ENCODE measurements around the gene C1QTNF7.
A peak's percentile ranks its signal among the peaks of the same experiment; 100 is the strongest.

C1QTNF7 gene

GRCh38 chr4:15413010-15413622 is 14.7 kb upstream of the C1QTNF7 start:
- H3K27ac ChIP-seq = no peak overlapping the region

GRCh38 chr4:15413623-15414019 is 14.2 kb upstream of the C1QTNF7 start:
- Histone ChIP-seq H3K4me3 (no peak overlapping the region), H3K27ac (no peak overlapping the region)

More at GRCh38 chr4:15413010-15413622, 14.7 kb upstream of the C1QTNF7 start:
- no peak overlapping the region for H3K4me3 ChIP-seq

GRCh38 chr4:15414551-15415091 is 13.2 kb upstream of the C1QTNF7 start:
- peak overlapping the region in 3 of 21 experiments; percentile 6 to 42 (median 14) for H3K27ac ChIP-seq
- H3K4me3 ChIP-seq = no peak overlapping the region

- H3K4me3 ChIP-seq = no peak overlapping the region
- H3K27ac ChIP-seq = no peak overlapping the region
Measured at GRCh38 chr4:15416357-15417232, 11.2 kb upstream of the C1QTNF7 start.

- Histone ChIP-seq H3K27ac (no peak overlapping the region), H3K4me3 (no peak overlapping the region)
Measured at GRCh38 chr4:15417233-15417660, 10.6 kb upstream of the C1QTNF7 start.

- Histone ChIP-seq H3K4me3 (no peak overlapping the region), H3K27ac (no peak overlapping the region)
Measured at GRCh38 chr4:15418956-15419355, 8.9 kb upstream of the C1QTNF7 start.

DNA sequence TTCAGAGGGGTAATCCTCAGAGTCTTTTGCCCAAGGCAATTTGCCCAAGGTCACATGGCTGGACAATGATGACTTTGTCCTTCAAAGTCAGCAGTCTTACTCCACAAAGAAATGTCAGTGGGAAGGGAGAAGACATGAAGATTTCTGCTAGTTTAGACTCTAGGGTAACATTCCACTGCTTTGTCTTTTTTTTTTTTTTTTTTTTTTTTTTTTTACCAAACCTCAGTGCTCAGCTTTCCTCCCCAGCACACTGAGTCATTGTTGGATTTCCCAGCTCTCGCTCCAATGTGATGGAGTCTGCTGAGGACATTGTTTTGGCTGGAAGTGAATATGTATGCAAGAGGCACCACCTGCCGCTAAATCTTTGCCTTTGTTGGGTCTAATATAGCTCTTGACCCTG is 7.2 kb upstream of the C1QTNF7 start:
- H3K27ac ChIP-seq = peak overlapping the region in 1 of 21 experiments; percentile 36

GRCh38 chr4:15423285-15423711 is 4.5 kb upstream of the C1QTNF7 start:
- Histone ChIP-seq H3K27ac (peak overlapping the region in 3 of 21 experiments; percentile 27 to 57 (median 54)), H3K4me3 (no peak overlapping the region)

More for the DNA sequence above, 7.2 kb upstream of the C1QTNF7 start:
- no peak overlapping the region for H3K4me3 ChIP-seq

DNA sequence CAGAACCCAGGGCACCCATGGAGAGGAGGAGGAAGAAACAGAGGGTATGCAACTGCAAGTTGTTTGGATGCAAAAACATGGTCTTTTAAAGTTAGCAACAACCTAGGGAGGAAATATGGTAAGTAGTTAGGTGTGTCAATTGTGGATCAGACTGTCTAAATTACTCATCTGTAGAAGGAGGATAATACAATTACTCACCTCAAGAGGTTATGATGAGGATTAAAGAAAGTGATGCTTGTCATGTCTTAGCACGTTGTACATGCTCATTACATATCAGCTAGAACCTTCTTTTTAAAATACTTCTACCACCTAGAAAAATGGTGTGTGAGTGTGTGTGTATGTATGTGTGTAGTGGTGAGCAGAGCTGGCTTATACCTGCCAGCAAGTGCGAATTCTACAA is 2.3 kb upstream of the C1QTNF7 start:
- Histone ChIP-seq H3K4me3 (no peak overlapping the region), H3K27ac (peak overlapping the region in 2 of 21 experiments; percentile 26 to 54)

GRCh38 chr4:15427161-15427560 is 672 bp upstream of the C1QTNF7 start:
- H3K4me3 ChIP-seq = no peak overlapping the region
- H3K27ac ChIP-seq = peak overlapping the region in 6 of 21 experiments; percentile 5 to 70 (median 52)

DNA sequence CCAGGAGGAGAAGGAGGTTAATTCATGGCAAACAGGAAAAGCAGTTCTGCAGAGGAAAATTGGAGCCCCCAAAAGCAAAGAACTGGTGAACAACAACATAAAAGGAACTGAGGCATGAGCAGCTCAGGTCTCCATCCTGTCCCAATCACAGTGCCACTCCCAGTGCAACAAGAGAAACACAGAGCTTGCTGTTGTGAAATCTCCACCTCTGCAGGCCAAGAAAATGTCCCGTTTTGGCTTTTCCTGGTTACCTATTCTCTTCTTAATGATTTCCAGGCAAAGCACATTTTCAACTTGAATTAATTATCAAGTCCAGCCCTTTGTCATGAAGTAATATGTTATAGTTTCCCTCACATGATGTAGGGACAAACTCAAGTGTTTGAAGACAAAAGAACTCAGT is 778 bp downstream of the C1QTNF7 start:
- Histone ChIP-seq H3K4me3 (no peak overlapping the region), H3K27ac (peak overlapping the region in 3 of 21 experiments; percentile 14 to 60 (median 44))

GRCh38 chr4:15434091-15434490 is 6.3 kb downstream of the C1QTNF7 start:
- Histone ChIP-seq H3K27ac (no peak overlapping the region), H3K4me3 (no peak overlapping the region)

DNA sequence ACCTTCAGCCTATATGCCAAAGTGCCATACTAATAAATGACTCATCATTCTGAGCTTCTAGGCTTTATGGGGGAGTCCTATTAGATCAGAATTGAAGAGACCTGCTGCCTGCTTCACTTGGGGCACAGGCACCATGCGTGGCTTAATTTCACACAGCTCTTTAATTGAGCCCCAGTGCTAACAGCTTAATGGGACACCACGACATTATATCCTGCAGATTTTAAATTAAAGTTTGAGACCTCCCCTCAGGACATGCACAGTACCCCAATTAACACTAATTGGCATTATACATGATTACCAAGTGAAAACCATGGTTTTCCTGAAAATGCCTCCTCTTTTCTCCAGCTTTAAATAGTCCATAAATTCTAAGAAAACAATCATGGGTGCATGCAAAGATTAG is 6.8 kb downstream of the C1QTNF7 start:
- H3K4me3 ChIP-seq = no peak overlapping the region
- no peak overlapping the region for H3K27ac ChIP-seq

GRCh38 chr4:15436513-15436912 is 8.7 kb downstream of the C1QTNF7 start:
- Histone ChIP-seq H3K4me3 (no peak overlapping the region), H3K27ac (no peak overlapping the region)

- no peak overlapping the region for H3K27ac ChIP-seq
- no peak overlapping the region for H3K4me3 ChIP-seq
Measured at GRCh38 chr4:15438939-15439524, 11.2 kb downstream of the C1QTNF7 start.

DNA sequence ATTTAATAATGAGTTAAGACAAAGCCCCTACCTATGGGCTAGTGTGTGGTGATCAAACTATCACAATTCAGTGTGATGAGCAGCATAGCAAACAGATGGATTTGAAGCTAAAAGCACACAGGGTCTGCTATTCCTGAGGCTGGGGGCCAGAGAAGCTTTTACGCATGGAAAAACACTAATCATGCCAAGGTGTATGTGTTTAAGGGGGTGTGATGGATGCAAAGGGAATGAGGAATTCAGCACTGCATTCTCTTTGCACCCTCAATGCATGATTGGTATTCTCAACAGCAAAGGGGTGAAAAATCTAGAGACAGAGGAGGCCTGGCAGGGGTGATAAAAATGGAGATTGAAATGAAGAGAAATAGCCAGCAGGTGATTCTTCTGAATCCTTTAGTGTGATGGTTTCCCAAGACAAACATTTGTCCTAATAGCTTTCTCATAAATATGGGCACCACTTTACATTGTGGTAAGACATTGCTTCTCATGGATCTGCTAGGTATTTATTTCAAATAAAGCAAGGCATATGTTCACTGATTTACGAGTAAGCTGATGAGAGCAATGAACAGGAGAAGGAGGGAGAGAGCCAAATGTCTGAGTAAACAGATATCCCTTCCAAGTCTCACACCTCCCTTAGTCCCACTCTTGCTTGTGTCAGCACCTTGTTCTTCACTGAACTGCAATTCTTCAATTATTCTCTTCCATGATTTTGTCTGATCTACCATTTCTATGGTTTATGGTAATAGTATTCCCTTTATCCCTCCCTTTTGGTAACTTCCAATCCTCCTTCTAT is 15.7 kb downstream of the C1QTNF7 start:
- no peak overlapping the region for H3K27ac ChIP-seq

GRCh38 chr4:15444276-15444675 is 16.4 kb downstream of the C1QTNF7 start:
- Histone ChIP-seq H3K4me3 (no peak overlapping the region), H3K27ac (peak overlapping the region in 3 of 21 experiments; percentile 9 to 38 (median 27))

More for the DNA sequence above, 15.7 kb downstream of the C1QTNF7 start:
- no peak overlapping the region for H3K4me3 ChIP-seq

DNA sequence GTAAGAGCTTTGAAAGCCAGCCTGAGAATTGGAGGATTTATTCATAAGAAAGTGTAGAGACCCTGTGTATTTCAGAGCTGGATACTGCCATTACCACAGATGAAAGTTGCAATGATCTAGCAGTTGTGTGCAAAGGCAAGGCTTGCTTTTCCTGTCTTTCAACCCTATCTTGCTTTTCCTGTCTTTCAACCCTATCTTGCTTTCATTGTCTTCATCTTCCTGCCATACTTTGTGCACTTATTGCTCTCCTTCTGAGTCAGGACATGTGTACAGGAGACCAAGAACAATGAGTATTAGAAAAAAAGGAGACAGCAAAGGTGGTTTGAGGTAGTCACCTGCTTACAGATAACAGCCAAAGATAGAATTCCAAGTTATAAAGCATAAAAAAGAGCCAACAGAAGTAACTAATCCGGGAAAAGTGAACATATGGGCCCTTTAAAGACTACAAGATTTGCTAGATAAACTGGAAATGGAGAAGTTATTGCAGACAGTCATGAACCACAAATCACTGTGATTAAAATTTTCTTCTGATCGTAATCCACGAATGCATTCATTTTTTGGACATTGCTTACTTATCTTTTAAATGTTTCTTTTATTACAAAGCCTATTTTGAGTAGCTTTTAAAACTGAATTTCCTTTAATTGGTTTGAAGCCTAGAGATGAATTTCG is 17.2 kb downstream of the C1QTNF7 start:
- peak overlapping the region in 3 of 21 experiments; percentile 9 to 38 (median 27) for H3K27ac ChIP-seq
- no peak overlapping the region for H3K4me3 ChIP-seq
